Suprapubic skin (tissue), 4 donors: Measurements from ENCODE around the gene GATA1. TPM values are rescaled to one million over a fixed set of nuclear protein-coding genes. Genes with fewer than 3 reads are reported as not detected.

Source experiments
- DNase-seq, 2 donors: peaks; one replicate each; pipeline ENCODE4 v3.0.0-alpha.2; 2019; ENCODE audit warnings: low spot score in 2 of 2
- H3K27ac ChIP-seq: fragments of 200-600 bp; sonication (generic); one replicate; pipeline ENCODE4 v1.5.1; 2019
- H3K27me3 ChIP-seq: fragments of 200-600 bp; sonication (generic); one replicate; pipeline ENCODE4 v1.5.1; 2019
- H3K36me3 ChIP-seq: fragments of 200-600 bp; sonication (generic); one replicate; pipeline ENCODE4 v1.5.1; 2019
- H3K4me1 ChIP-seq: fragments of 200-600 bp; sonication (generic); one replicate; pipeline ENCODE4 v1.5.1; 2019
- H3K4me3 ChIP-seq: fragments of 200-600 bp; sonication (generic); one replicate; pipeline ENCODE4 v1.5.1; 2019; ENCODE audit warnings: mild to moderate bottlenecking
- H3K9me3 ChIP-seq: fragments of 200-600 bp; sonication (generic); one replicate; pipeline ENCODE4 v1.5.1; 2019
- CTCF ChIP-seq, 2 donors: fragments of 200-600 bp in 1 of 2; fragments of 450-650 bp in 1 of 2; sonication (generic) in 1 of 2; IDR thresholded peaks; one replicate each; pipeline ENCODE4 v1.5.1; 2016 to 2019; ENCODE audit warnings: antibody characterized with exemption in 2 of 2, mild to moderate bottlenecking in 1 of 2, moderate library complexity in 1 of 2
- EP300 ChIP-seq: sonication (generic); formaldehyde crosslinking; IDR thresholded peaks from one replicate; pipeline ENCODE4 v1.6.1; 2017; ENCODE audit warnings: antibody characterized with exemption
- POLR2A ChIP-seq, 2 donors: fragments of 450-650 bp; IDR thresholded peaks; one replicate each; pipeline ENCODE4 v1.6.1; 2017; ENCODE audit warnings: antibody characterized with exemption in 2 of 2, mild to moderate bottlenecking in 2 of 2, moderate library complexity in 2 of 2
- POLR2AphosphoS5 ChIP-seq, 3 donors: sonication (generic); formaldehyde crosslinking; IDR thresholded peaks; one replicate each; pipeline ENCODE4 v1.6.1; 2017; ENCODE audit warnings: antibody characterized with exemption in 3 of 3
- WGBS: methylation state at CpG from one replicate; pipeline ENCODE4 v1.1.5; 2018; 5-methylcytosine and 5-hydroxymethylcytosine counted together
- total RNA-seq, 4 donors: library from RNA; depleted of rRNA; stranded (reverse); fragments of >200 nt; gene quantifications; one replicate each; pipeline ENCODE4 v1.1.0, GENCODE V29; 2016

Gene GATA1
- total RNA-seq, 4 donors from 2014 or later: not detected

GRCh38 chrX:48753708-48754228 lies 32.6 kb upstream of the GATA1 start:
- Histone ChIP-seq H3K4me1 (no peaks in the 10 kb centered on the region), H3K27me3 (no peaks in the 10 kb centered on the region), H3K9me3 (no peaks in the 10 kb centered on the region), H3K4me3 (no peak overlapping the region), H3K27ac (no peak overlapping the region), H3K36me3 (no peaks in the 10 kb centered on the region)
- TF ChIP-seq EP300 (no peak), POLR2A (IDR thresholded peaks at IDR 0.05) (no peak), POLR2AphosphoS5 (IDR thresholded peaks at IDR 0.05) (no peak), CTCF (IDR thresholded peaks at IDR 0.05) (no peak)
- no peak for DNase-seq
- WGBS: 67% methylated on average over 2 of the region's 8 CpGs

- Histone ChIP-seq H3K4me3 (no peak overlapping the region), H3K36me3 (no peaks in the 10 kb centered on the region), H3K27me3 (no peaks in the 10 kb centered on the region), H3K4me1 (no peaks in the 10 kb centered on the region), H3K27ac (no peak overlapping the region), H3K9me3 (no peaks in the 10 kb centered on the region)
- TF ChIP-seq EP300 (no peak), CTCF (IDR thresholded peaks at IDR 0.05) (no peak), POLR2AphosphoS5 (IDR thresholded peaks at IDR 0.05) (no peak), POLR2A (IDR thresholded peaks at IDR 0.05) (no peak)
- WGBS: 83% methylated on average over 3 of the region's 8 CpGs
- DNase-seq: no peak
These were observed 32.2 kb upstream of the GATA1 start for GRCh38 chrX:48754238-48754637.

GRCh38 chrX:48761674-48762471 lies 24.5 kb upstream of the GATA1 start, which contains the start of gene GLOD5:
Gene GLOD5 (plus strand): TSS chrX:48761747. CDS start chrX:48761791, 44 bp downstream.
- WGBS: 50% methylated on average over 11 of the region's 12 CpGs
- H3K4me3 ChIP-seq: no peak within 1 kb of the TSS
- H3K36me3 ChIP-seq: no peaks in the 10 kb centered on the region
- no peaks in the 10 kb centered on the region for H3K9me3 ChIP-seq
- no peak for DNase-seq
- H3K27ac ChIP-seq: no peak within 1 kb of the TSS
- TF ChIP-seq EP300 (no peak), POLR2A (IDR thresholded peaks at IDR 0.05) (no peak), POLR2AphosphoS5 (IDR thresholded peaks at IDR 0.05) (no peak), CTCF (IDR thresholded peaks at IDR 0.05) (peak in 1 of 2 donors; percentile 33)
- no peaks in the 10 kb centered on the region for H3K27me3 ChIP-seq
- no peaks in the 10 kb centered on the region for H3K4me1 ChIP-seq

- Histone ChIP-seq H3K27me3 (no peaks in the 10 kb centered on the region), H3K9me3 (no peaks in the 10 kb centered on the region), H3K4me3 (no peak overlapping the region), H3K4me1 (no peaks in the 10 kb centered on the region), H3K27ac (no peak overlapping the region), H3K36me3 (no peaks in the 10 kb centered on the region)
- DNase-seq: no peak
- 82% methylated on average over 6 of the region's 6 CpGs for WGBS
- no peak for TF ChIP-seq EP300
- TF ChIP-seq POLR2A (IDR thresholded peaks at IDR 0.05): no peak
- TF ChIP-seq POLR2AphosphoS5 (IDR thresholded peaks at IDR 0.05): no peak
- TF ChIP-seq CTCF (IDR thresholded peaks at IDR 0.05): no peak
These were observed 17.2 kb upstream of the GATA1 start for GRCh38 chrX:48769230-48769629.

GRCh38 chrX:48770296-48770695 lies 16.1 kb upstream of the GATA1 start:
- DNase-seq: no peak
- Histone ChIP-seq H3K4me1 (no peaks in the 10 kb centered on the region), H3K27me3 (no peaks in the 10 kb centered on the region), H3K36me3 (no peaks in the 10 kb centered on the region), H3K9me3 (no peaks in the 10 kb centered on the region), H3K4me3 (no peak overlapping the region), H3K27ac (no peak overlapping the region)
- WGBS: 68% methylated on average over 6 of the region's 6 CpGs
- TF ChIP-seq POLR2AphosphoS5 (IDR thresholded peaks at IDR 0.05): no peak
- no peak for TF ChIP-seq EP300
- TF ChIP-seq POLR2A (IDR thresholded peaks at IDR 0.05): no peak
